22Rv1 (cell line): ENCODE data around the gene SH3RF3.

Experiments
- H3K27ac ChIP-seq: fragments of 450-650 bp; 2 replicates; pipeline ENCODE4 v1.5.1; 2017
- CTCF ChIP-seq: fragments of 450-650 bp; IDR thresholded peaks from 2 replicates; pipeline ENCODE4 v1.5.1; 2017; ENCODE audit warnings: mild to moderate bottlenecking
- ZFX ChIP-seq: fragments of 450-650 bp; IDR thresholded peaks from 2 replicates; pipeline ENCODE4 v1.6.1; 2017; ENCODE audit warnings: antibody characterized with exemption, borderline replicate concordance

The SH3RF3 gene

GRCh38 chr2:109369671-109370191, 240.7 kb downstream of the SH3RF3 start:
- H3K27ac ChIP-seq = no peak overlapping the region
- TF ChIP-seq CTCF = no peak
- TF ChIP-seq ZFX = no peak

GRCh38 chr2:109370399-109371035, 241.5 kb downstream of the SH3RF3 start:
- TF ChIP-seq CTCF (no peak), ZFX (no peak)
- no peak overlapping the region for H3K27ac ChIP-seq

- H3K27ac ChIP-seq = no peak overlapping the region
- TF ChIP-seq CTCF = no peak
- no peak for TF ChIP-seq ZFX
These were observed 242.6 kb downstream of the SH3RF3 start for GRCh38 chr2:109371481-109372170.

GRCh38 chr2:109372171-109372568, 243.2 kb downstream of the SH3RF3 start:
- H3K27ac ChIP-seq = no peak overlapping the region
- TF ChIP-seq CTCF (no peak), ZFX (no peak)

- no peak overlapping the region for H3K27ac ChIP-seq
- TF ChIP-seq CTCF (no peak), ZFX (no peak)
These were observed 243.6 kb downstream of the SH3RF3 start for GRCh38 chr2:109372614-109373013.

- TF ChIP-seq ZFX (no peak), CTCF (no peak)
- no peak overlapping the region for H3K27ac ChIP-seq
These were observed 245.0 kb downstream of the SH3RF3 start for GRCh38 chr2:109373791-109374547.
